Spleen (tissue), 13 donors: ENCODE measurements around the gene ELOVL3. TPM values are rescaled to one million over a fixed set of nuclear protein-coding genes. Genes with fewer than 3 reads are reported as not detected.

Experiments used
- DNase-seq: peaks from one replicate; pipeline ENCODE4 v3.0.0-alpha.2; 2020
- H3K27ac ChIP-seq, 8 donors: fragments of 200-600 bp; sonication (generic) in 7 of 8; 1 replicate in 4 of 8; 2 replicates in 4 of 8; pipeline versions ENCODE4 v1.5.0 to v1.8.0; 2016 to 2021; ENCODE audit warnings: inconsistent platforms in 4 of 8, mild to moderate bottlenecking in 4 of 8, moderate library complexity in 1 of 8
- H3K27me3 ChIP-seq, 7 donors: fragments of 200-600 bp; sonication (generic) in 6 of 7; replicated peaks in 1 of 7; 1 replicate in 4 of 7; 2 replicates in 3 of 7; pipeline versions ENCODE4 v1.5.0 to v1.8.0; 2016 to 2021; ENCODE audit warnings: inconsistent platforms in 3 of 7, mild to moderate bottlenecking in 1 of 7
- H3K36me3 ChIP-seq, 6 donors: fragments of 200-600 bp; sonication (generic) in 5 of 6; 1 replicate in 4 of 6; 2 replicates in 2 of 6; pipeline versions ENCODE4 v1.5.0 to v1.8.0; 2016 to 2021; ENCODE audit warnings: inconsistent platforms in 2 of 6
- H3K4me1 ChIP-seq, 6 donors: fragments of 200-600 bp; sonication (generic) in 5 of 6; 1 replicate in 3 of 6; 2 replicates in 3 of 6; pipeline versions ENCODE4 v1.5.0 to v1.8.0; 2016 to 2021; ENCODE audit warnings: inconsistent platforms in 3 of 6
- H3K4me3 ChIP-seq, 8 donors: fragments of 200-600 bp; sonication (generic) in 7 of 8; 1 replicate in 4 of 8; 2 replicates in 4 of 8; pipeline versions ENCODE4 v1.5.0 to v1.8.0; 2016 to 2021; ENCODE audit warnings: inconsistent platforms in 4 of 8, mild to moderate bottlenecking in 4 of 8, moderate library complexity in 2 of 8
- H3K9me3 ChIP-seq, 8 donors: fragments of 200-600 bp; sonication (generic) in 7 of 8; 1 replicate in 4 of 8; 2 replicates in 4 of 8; pipeline versions ENCODE4 v1.5.0 to v1.8.0; 2016 to 2021; ENCODE audit warnings: inconsistent platforms in 4 of 8
- CTCF ChIP-seq, 11 experiments: fragments of 200-600 bp in 7 of 11; fragments of 450-650 bp in 4 of 11; sonication (generic) in 4 of 11; IDR thresholded peaks in 8 of 11; conservative IDR thresholded peaks in 3 of 11; 1 replicate in 7 of 11; 2 replicates in 4 of 11; pipeline versions ENCODE4 v1.4.0 to v1.8.0; 2016 to 2021; ENCODE audit warnings: antibody characterized with exemption in 11 of 11, inconsistent platforms in 4 of 11, mild to moderate bottlenecking in 1 of 11
- POLR2A ChIP-seq, 3 donors: fragments of 450-650 bp; IDR thresholded peaks; one replicate each; pipeline ENCODE4 v1.5.1; 2017; ENCODE audit warnings: antibody characterized with exemption in 3 of 3, mild to moderate bottlenecking in 1 of 3
- POLR2AphosphoS5 ChIP-seq, 3 donors: sonication (generic); formaldehyde crosslinking; IDR thresholded peaks; one replicate each; pipeline ENCODE4 v1.5.1; 2017; ENCODE audit warnings: antibody characterized with exemption in 3 of 3
- WGBS, 5 donors: extraction: QIAGEN DNeasy Blood & Tissue Kit in 3 of 5; methylation state at CpG; one replicate each; pipeline versions ENCODE4 v1.1.5 to v1.1.7; 2013 to 2018; 5-methylcytosine and 5-hydroxymethylcytosine counted together
- intact Hi-C: fragments of 100-400 bp; cut with DNase I; formaldehyde crosslinking; loops from one replicate; pipeline ENCODE4 v1.15.0; 2023; ENCODE audit warnings: low total_unique reads
- long read RNA-seq, 2 donors: transcript quantifications; one replicate each; lab custom pipeline, GENCODE V29; 2026
- polyA plus RNA-seq, 3 donors: library from polyadenylated mRNA; stranded (reverse); fragments of 200-250 nt; gene quantifications; one replicate each; pipeline ENCODE4 v1.2.1, GENCODE V29; 2013
- total RNA-seq, 7 donors: library from RNA; depleted of rRNA in 3 of 7; stranded (reverse); fragments of >200 nt in 3 of 7; fragmentation: NEBNext Ultra II Directional in 4 of 7; extraction: Animal tissue kit (Norgen Biotek cat#: 25700) in 4 of 7; gene quantifications; one replicate each; pipeline versions ENCODE4 v1.1.0 to v1.2.1, GENCODE V29; 2016 to 2021
- donor health status: healthy with polysubstance abuse.
- donor health status: DM: no; HTN: no; CAD: no; lungs with moderate emphysema.
- donor health status: DM: no; HTN: no; CAD: no.
- donor health status: Bipolar disorder and iron deficiency.
- donor health status: healthy.
- donor health status: DM: no; HTN: no; CAD: no.
- donor health status: DM: yes; HTN: yes; CAD: no.

Gene ELOVL3, protein sequence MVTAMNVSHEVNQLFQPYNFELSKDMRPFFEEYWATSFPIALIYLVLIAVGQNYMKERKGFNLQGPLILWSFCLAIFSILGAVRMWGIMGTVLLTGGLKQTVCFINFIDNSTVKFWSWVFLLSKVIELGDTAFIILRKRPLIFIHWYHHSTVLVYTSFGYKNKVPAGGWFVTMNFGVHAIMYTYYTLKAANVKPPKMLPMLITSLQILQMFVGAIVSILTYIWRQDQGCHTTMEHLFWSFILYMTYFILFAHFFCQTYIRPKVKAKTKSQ
- 1 to 10 TPM in 1 of 7 donors, under 1 TPM in 4, not detected in 2; 0.26 to 2.0 (median 0.64) TPM for total RNA-seq
- polyA plus RNA-seq = 1 to 10 TPM in 2 of 3 donors, under 1 TPM in 1; 0.08 to 1.1 (median 1.1) TPM
- long read RNA-seq, donor 1 = 0 reads
- long read RNA-seq, donor 2 = 0 reads

GRCh38 chr10:102225646-102226541, at the start of gene ELOVL3:
TSS of gene ELOVL3 (plus strand) at chr10:102226299. CDS start at chr10:102226549, 250 bp downstream.
- H3K27me3 ChIP-seq = peaks cover 0 to 57% (median 17%) of the 10 kb centered on the region in 7 donors
- H3K27ac ChIP-seq = peak within 1 kb of the TSS; percentile 11 to 80 (median 76)
- H3K36me3 ChIP-seq = no peaks in the 10 kb centered on the region
- intact Hi-C loops = loop anchor here (5.0 kb wide), 1 partner anchor 126 kb away; no protein-coding TSS in a partner anchor
- WGBS, 5 donors = 4 to 6% (median 5%) methylated on average over 41 to 47 of the region's 47 CpGs
- peaks cover 19 to 46% (median 35%) of the 10 kb centered on the region in 6 donors for H3K4me1 ChIP-seq
- H3K9me3 ChIP-seq = no peaks in the 10 kb centered on the region
- H3K4me3 ChIP-seq = peak within 1 kb of the TSS in 7 of 8 donors; percentile 22 to 67 (median 40)
- TF ChIP-seq CTCF (IDR thresholded peaks at IDR 0.05 in 8 of 11, conservative IDR thresholded peaks at IDR 0.05 in 3 of 11) = peak in 4 of 11 experiments; percentile 10 to 53 (median 23)
- TF ChIP-seq POLR2A (IDR thresholded peaks at IDR 0.05) = no peak
- peak; percentile 38 to 81 (median 77) for TF ChIP-seq POLR2AphosphoS5 (IDR thresholded peaks at IDR 0.05)
- peak; percentile 94 for DNase-seq

GRCh38 chr10:102184606-102185005, 41.5 kb upstream of the ELOVL3 start:
- no peaks in the 10 kb centered on the region for H3K36me3 ChIP-seq
- 79 to 95% (median 89%) methylated on average over 2 of the region's 2 CpGs for WGBS, 5 donors
- intact Hi-C loops = no loop called here

DNA sequence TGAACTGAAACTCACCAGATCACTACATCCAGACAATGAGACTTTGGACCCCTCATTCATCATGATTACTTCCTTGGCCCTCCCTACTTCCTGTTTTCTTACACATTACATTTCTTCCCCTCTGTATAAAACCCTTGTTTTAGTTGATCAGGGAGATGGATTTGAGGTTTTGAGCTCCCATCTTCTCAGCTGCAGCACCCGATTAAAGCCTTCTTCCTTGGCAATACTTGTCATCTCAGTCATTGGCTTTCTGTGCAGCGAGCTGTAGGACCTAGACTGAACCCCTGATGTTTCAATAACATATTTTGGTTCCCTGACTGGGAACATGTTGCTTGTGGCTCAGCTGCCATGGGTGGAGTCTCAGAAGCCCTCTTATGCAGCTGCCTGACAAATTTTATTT, 40.8 kb upstream of the ELOVL3 start:
- no peaks in the 10 kb centered on the region for H3K36me3 ChIP-seq
- WGBS, 5 donors = 61 to 77% (median 69%) methylated on average over 2 of the region's 2 CpGs
- no peak for DNase-seq
- TF ChIP-seq POLR2AphosphoS5 (IDR thresholded peaks at IDR 0.05) (no peak), POLR2A (IDR thresholded peaks at IDR 0.05) (no peak), CTCF (IDR thresholded peaks at IDR 0.05 in 8 of 11, conservative IDR thresholded peaks at IDR 0.05 in 3 of 11) (no peak)
- peaks cover 0 to 21% (median 14%) of the 10 kb centered on the region in 6 donors for H3K4me1 ChIP-seq
- peaks cover 0 to 9% (median 3%) of the 10 kb centered on the region in 8 donors for H3K9me3 ChIP-seq
- H3K4me3 ChIP-seq = no peak overlapping the region
- H3K27ac ChIP-seq = peak overlapping the region in 4 of 8 donors; percentile 46 to 72 (median 56)
- intact Hi-C loops = no loop called here
- no peaks in the 10 kb centered on the region for H3K27me3 ChIP-seq

More at GRCh38 chr10:102184606-102185005, 41.5 kb upstream of the ELOVL3 start:
- Histone ChIP-seq H3K4me1 (peaks cover 0 to 16% (median 13%) of the 10 kb centered on the region in 6 donors), H3K27ac (no peak overlapping the region), H3K9me3 (peaks cover 0 to 7% (median 0%) of the 10 kb centered on the region in 8 donors), H3K27me3 (no peaks in the 10 kb centered on the region), H3K4me3 (no peak overlapping the region)
- no peak for DNase-seq
- TF ChIP-seq CTCF (IDR thresholded peaks at IDR 0.05 in 8 of 11, conservative IDR thresholded peaks at IDR 0.05 in 3 of 11) = no peak
- TF ChIP-seq POLR2AphosphoS5 (IDR thresholded peaks at IDR 0.05) = no peak
- no peak for TF ChIP-seq POLR2A (IDR thresholded peaks at IDR 0.05)
